ENCODE measurements around the gene CACNA2D3. TPM values are rescaled to one million over a fixed set of nuclear protein-coding genes. Genes with fewer than 3 reads are reported as not detected.

The CACNA2D3 gene
- total and polyA plus RNA-seq, 4 donors: 0.06 to 0.37 (median 0.08) TPM; not detected in 1

GRCh38 chr3:54720604-54721003, 598.3 kb downstream of the CACNA2D3 start:
- TF ChIP-seq RXRA (IDR thresholded peaks at IDR 0.05) (no peak), SP1 (IDR thresholded peaks at IDR 0.05) (no peak), CTCF (IDR thresholded peaks at IDR 0.05; ENCODE audit: low read depth, low read length, missing input control) (no peak), FOXA1 (IDR thresholded peaks at IDR 0.05) (no peak), MAX (IDR thresholded peaks at IDR 0.05) (no peak)
- no peak for DNase-seq (ENCODE audit: low spot score)
- no peaks in the 10 kb centered on the region for H3K4me1 ChIP-seq (ENCODE audit: control insufficient read depth in 4 of 4, insufficient read depth in 4 of 4, low read length in 3 of 4)
- no peaks in the 10 kb centered on the region for H3K27me3 ChIP-seq (ENCODE audit: control insufficient read depth in 4 of 4, insufficient read depth in 4 of 4, low read length in 3 of 4)
- peaks cover 0 to 3% (median 0%) of the 10 kb centered on the region in 4 donors for H3K9me3 ChIP-seq (ENCODE audit: control insufficient read depth in 4 of 4, low read length in 3 of 4)
- H3K27ac ChIP-seq (ENCODE audit: low read depth in 1 of 2, low read length in 2 of 2): no peak overlapping the region
- no peak overlapping the region for H3K4me3 ChIP-seq (ENCODE audit: low read depth in 1 of 3, low read length in 3 of 3)
- H3K36me3 ChIP-seq (ENCODE audit: control insufficient read depth in 4 of 4, insufficient read depth in 3 of 4, low read depth in 1 of 4, low read length in 3 of 4): no peaks in the 10 kb centered on the region
- no peak overlapping the region for H3K9ac ChIP-seq (ENCODE audit: low read depth in 1 of 2, low read length in 2 of 2)
- WGBS: 86% methylated on average over 1 of the region's 1 CpG

GRCh38 chr3:54731732-54732445, 609.5 kb downstream of the CACNA2D3 start:
- 68% methylated on average over 10 of the region's 10 CpGs for WGBS
- DNase-seq (ENCODE audit: low spot score): no peak
- Histone ChIP-seq H3K4me1 (ENCODE audit: control insufficient read depth in 4 of 4, insufficient read depth in 4 of 4, low read length in 3 of 4) (no peaks in the 10 kb centered on the region), H3K9me3 (ENCODE audit: control insufficient read depth in 4 of 4, low read length in 3 of 4) (peaks cover 0 to 11% (median 2%) of the 10 kb centered on the region in 4 donors), H3K4me3 (ENCODE audit: low read depth in 1 of 3, low read length in 3 of 3) (no peak overlapping the region), H3K27me3 (ENCODE audit: control insufficient read depth in 4 of 4, insufficient read depth in 4 of 4, low read length in 3 of 4) (no peaks in the 10 kb centered on the region), H3K27ac (ENCODE audit: low read depth in 1 of 2, low read length in 2 of 2) (no peak overlapping the region), H3K9ac (ENCODE audit: low read depth in 1 of 2, low read length in 2 of 2) (no peak overlapping the region), H3K36me3 (ENCODE audit: control insufficient read depth in 4 of 4, insufficient read depth in 3 of 4, low read depth in 1 of 4, low read length in 3 of 4) (no peaks in the 10 kb centered on the region)
- no peak for TF ChIP-seq RAD21 (IDR thresholded peaks at IDR 0.05)
- TF ChIP-seq RXRA (IDR thresholded peaks at IDR 0.05): peak in 1 of 2 donors; percentile 61

- Histone ChIP-seq H3K36me3 (ENCODE audit: control insufficient read depth in 4 of 4, insufficient read depth in 3 of 4, low read depth in 1 of 4, low read length in 3 of 4) (no peaks in the 10 kb centered on the region), H3K9ac (ENCODE audit: low read depth in 1 of 2, low read length in 2 of 2) (no peak overlapping the region), H3K27me3 (ENCODE audit: control insufficient read depth in 4 of 4, insufficient read depth in 4 of 4, low read length in 3 of 4) (no peaks in the 10 kb centered on the region), H3K9me3 (ENCODE audit: control insufficient read depth in 4 of 4, low read length in 3 of 4) (peaks cover 0 to 11% (median 0%) of the 10 kb centered on the region in 4 donors), H3K4me3 (ENCODE audit: low read depth in 1 of 3, low read length in 3 of 3) (no peak overlapping the region), H3K4me1 (ENCODE audit: control insufficient read depth in 4 of 4, insufficient read depth in 4 of 4, low read length in 3 of 4) (no peaks in the 10 kb centered on the region), H3K27ac (ENCODE audit: low read depth in 1 of 2, low read length in 2 of 2) (no peak overlapping the region)
- 68% methylated on average over 11 of the region's 11 CpGs for WGBS
- no peak for DNase-seq (ENCODE audit: low spot score)
- TF ChIP-seq MAX (IDR thresholded peaks at IDR 0.05) (no peak), CTCF (IDR thresholded peaks at IDR 0.05; ENCODE audit: low read depth, low read length, missing input control) (no peak), JUND (IDR thresholded peaks at IDR 0.05) (no peak), FOXA1 (IDR thresholded peaks at IDR 0.05) (no peak), SP1 (IDR thresholded peaks at IDR 0.05) (no peak), YY1 (IDR thresholded peaks at IDR 0.05) (no peak), NR2F2 (IDR thresholded peaks at IDR 0.05) (no peak), FOXA2 (IDR thresholded peaks at IDR 0.05) (no peak), ATF3 (IDR thresholded peaks at IDR 0.05) (no peak), HNF4A (conservative IDR thresholded peaks at IDR 0.05) (no peak), REST (IDR thresholded peaks at IDR 0.05) (no peak)
Observed at GRCh38 chr3:54733106-54734006, 611.0 kb downstream of the CACNA2D3 start.
